Testis (tissue), 2 donors: Measurements from ENCODE around the gene TAB3.

Experiments used
- CTCF ChIP-seq, 3 experiments: fragments of 450-650 bp in 2 of 3; fragments of 200-600 bp in 1 of 3; sonication (generic) in 1 of 3; IDR thresholded peaks; one replicate each; pipeline ENCODE4 v1.5.1; 2016 to 2019; ENCODE audit warnings: antibody characterized with exemption in 3 of 3, mild to moderate bottlenecking in 2 of 3, moderate library complexity in 1 of 3
- POLR2A ChIP-seq: fragments of 450-650 bp; IDR thresholded peaks from one replicate; pipeline ENCODE4 v1.6.1; 2017; ENCODE audit warnings: antibody characterized with exemption, mild to moderate bottlenecking, moderate library complexity

GRCh38 chrX:30881390-30881789 lies 7.7 kb downstream of the TAB3 start:
- no peak for TF ChIP-seq CTCF (IDR thresholded peaks at IDR 0.05)
- TF ChIP-seq POLR2A: no peak
